ENCODE data around the gene CHD3.
"Not testable (repeated sequence)": the region's sequence is repeated elsewhere in the genome, so short reads cannot be mapped to it uniquely, and the experiment has no call there.

Gene CHD3

GRCh38 chr17:7850701-7851437 lies 37.7 kb upstream of the CHD3 start:
- DNase-seq: no peak

GRCh38 chr17:7851438-7852261 lies 36.9 kb upstream of the CHD3 start:
- peak; percentile 95 for DNase-seq

- DNase-seq: no peak
Measured at GRCh38 chr17:7852262-7852670, 36.3 kb upstream of the CHD3 start.

GRCh38 chr17:7852919-7853690 lies 35.5 kb upstream of the CHD3 start:
- no peak for DNase-seq

- no peak for DNase-seq
Measured at GRCh38 chr17:7853691-7854038, 34.9 kb upstream of the CHD3 start.

- no peak for DNase-seq
Measured at GRCh38 chr17:7854078-7854777, 34.4 kb upstream of the CHD3 start.

GRCh38 chr17:7854851-7855659 lies 33.5 kb upstream of the CHD3 start, which contains the start of gene TMEM88:
TSS of gene TMEM88 (plus strand) at chr17:7855066. CDS start at chr17:7855075, 9 bp downstream.
- DNase-seq: no peak

GRCh38 chr17:7855660-7856010 lies 33.0 kb upstream of the CHD3 start:
- peak; percentile 27 for DNase-seq

- peak; percentile 53 for DNase-seq
Measured at GRCh38 chr17:7856011-7856810, 32.4 kb upstream of the CHD3 start.

GRCh38 chr17:7856811-7857712 lies 31.5 kb upstream of the CHD3 start, which contains the start of gene NAA38:
TSS of gene NAA38 (minus strand) at chr17:7857559. CDS start at chr17:7857463, 96 bp downstream.
- DNase-seq: peak; percentile 94

- DNase-seq: peak; percentile 92
Measured at GRCh38 chr17:7857713-7858521, 30.7 kb upstream of the CHD3 start, which contains the start of gene CYB5D1. TSS of gene CYB5D1 (plus strand) at chr17:7858003. CDS start at chr17:7858135, 132 bp downstream.

GRCh38 chr17:7858522-7858810 lies 30.1 kb upstream of the CHD3 start:
- peak; percentile 58 for DNase-seq

- no peak for DNase-seq
Measured at GRCh38 chr17:7859028-7859427, 29.6 kb upstream of the CHD3 start.

GRCh38 chr17:7862692-7863437 lies 25.7 kb upstream of the CHD3 start:
- no peak for DNase-seq

GRCh38 chr17:7864384-7864783 lies 24.2 kb upstream of the CHD3 start:
- not testable (repeated sequence) for DNase-seq

- no peak for DNase-seq
Measured at GRCh38 chr17:7864995-7865650, 23.5 kb upstream of the CHD3 start.

- no peak for DNase-seq
Measured at GRCh38 chr17:7867881-7868329, 20.7 kb upstream of the CHD3 start.

- no peak for DNase-seq
Measured at GRCh38 chr17:7873051-7873450, 15.5 kb upstream of the CHD3 start.

Measured in stimulated activated CD8-positive, alpha-beta memory T cell treated with anti-CD3 and anti-CD28 coated beads, Interleukin-4, amount 100 ng/mL, for 48 hours (primary cell).